Esophagus muscularis mucosa (tissue), 4 donors: ENCODE data around the gene SAP130.

ENCODE experiments used
- CTCF ChIP-seq, 3 experiments: fragments of 200-600 bp in 2 of 3; fragments of 450-650 bp in 1 of 3; sonication (generic) in 2 of 3; IDR thresholded peaks; one replicate each; pipeline ENCODE4 v1.5.1; 2017 to 2019; ENCODE audit warnings: antibody characterized with exemption in 3 of 3, mild to moderate bottlenecking in 2 of 3, moderate library complexity in 1 of 3
- EP300 ChIP-seq: sonication (generic); formaldehyde crosslinking; IDR thresholded peaks from one replicate; pipeline ENCODE4 v1.6.1; 2017; ENCODE audit warnings: antibody characterized with exemption
- POLR2A ChIP-seq: fragments of 450-650 bp; IDR thresholded peaks from one replicate; pipeline ENCODE4 v1.6.1; 2017; ENCODE audit warnings: antibody characterized with exemption, moderate library complexity, mild to moderate bottlenecking, low read depth

- TF ChIP-seq EP300 (no peak), CTCF (IDR thresholded peaks at IDR 0.05) (no peak), POLR2A (no peak)
These were observed 109.9 kb downstream of the SAP130 start for GRCh38 chr2:127917916-127918315.
